ENCODE data around the gene ZBTB46. TPM values are rescaled to one million over a fixed set of nuclear protein-coding genes. Genes with fewer than 3 reads are reported as not detected.

The ZBTB46 gene
- total RNA-seq, 1 donor from 2014 or later, result 1.1 TPM

DNA sequence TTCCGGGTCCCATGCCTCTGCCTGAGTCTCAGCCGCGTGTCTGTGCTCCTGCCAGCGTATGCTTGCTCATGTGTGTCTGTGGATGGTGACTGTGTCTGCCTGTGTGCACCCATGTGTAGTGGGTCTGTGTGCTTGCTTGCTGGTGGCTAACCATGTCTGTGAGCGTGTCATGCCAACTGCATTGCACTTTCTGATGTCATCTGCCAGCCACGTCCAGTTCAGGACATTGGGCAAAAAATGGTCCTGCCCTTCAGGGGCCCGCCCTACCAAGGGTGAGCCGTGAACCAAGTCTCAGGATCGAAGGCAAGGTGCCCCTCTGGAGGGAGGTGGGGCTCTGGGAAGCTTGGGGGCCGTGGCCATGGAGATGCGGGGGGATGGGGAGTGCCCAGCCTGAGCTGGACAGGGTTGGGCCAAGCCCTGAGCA lies 9.4 kb upstream of the ZBTB46 start:
- H3K4me3 Mint-ChIP-seq, result no peak overlapping the region
- no peaks in the 10 kb centered on the region for H3K36me3 Mint-ChIP-seq (ENCODE audit: low read depth)
- intact Hi-C loops (cut with micrococcal nuclease), result no loop called here
- H3K9me3 Mint-ChIP-seq, result no peaks in the 10 kb centered on the region
- no peak for DNase-seq (ENCODE audit: low spot score)
- H3K27ac Mint-ChIP-seq, result peak overlapping the region; percentile 13
- peaks cover 4% of the 10 kb centered on the region for H3K4me1 Mint-ChIP-seq (ENCODE audit: low read depth)
- H3K27me3 Mint-ChIP-seq (ENCODE audit: insufficient read depth), result peaks cover 29% of the 10 kb centered on the region

DNA sequence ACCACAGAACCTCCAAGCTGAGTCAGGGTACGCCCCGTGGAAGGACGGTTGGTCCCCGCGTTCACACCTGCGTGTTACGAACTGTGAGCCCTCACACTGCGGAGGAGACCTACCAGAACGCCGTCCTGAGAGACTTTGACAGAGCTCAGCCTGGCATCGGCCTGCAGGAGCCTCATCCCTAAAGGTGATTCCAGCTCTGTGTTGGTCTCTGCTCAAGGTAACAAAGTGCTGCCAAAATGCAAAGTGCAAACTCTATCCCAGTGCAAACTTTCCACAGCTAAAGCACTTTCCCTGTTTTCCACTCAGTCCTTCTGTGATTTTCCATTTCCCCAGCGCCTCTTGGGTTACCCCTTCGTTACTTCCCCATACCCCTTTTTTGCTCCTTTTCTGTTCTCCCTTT lies 8.6 kb upstream of the ZBTB46 start:
- peaks cover 24% of the 10 kb centered on the region for H3K27me3 Mint-ChIP-seq (ENCODE audit: insufficient read depth)
- intact Hi-C loops (cut with micrococcal nuclease), result no loop called here
- no peak for DNase-seq (ENCODE audit: low spot score)

GRCh38 chr20:63837479-63837878 lies 6.4 kb upstream of the ZBTB46 start:
- intact Hi-C loops (cut with micrococcal nuclease), result no loop called here
- H3K4me1 Mint-ChIP-seq (ENCODE audit: low read depth), result peaks cover 4% of the 10 kb centered on the region
- H3K9me3 Mint-ChIP-seq, result no peaks in the 10 kb centered on the region
- no peaks in the 10 kb centered on the region for H3K36me3 Mint-ChIP-seq (ENCODE audit: low read depth)
- no peak for DNase-seq (ENCODE audit: low spot score)
- H3K27me3 Mint-ChIP-seq (ENCODE audit: insufficient read depth), result peaks cover 29% of the 10 kb centered on the region
- H3K4me3 Mint-ChIP-seq, result no peak overlapping the region
- H3K27ac Mint-ChIP-seq, result no peak overlapping the region

More for the DNA sequence above, 8.6 kb upstream of the ZBTB46 start:
- H3K4me1 Mint-ChIP-seq (ENCODE audit: low read depth), result peaks cover 4% of the 10 kb centered on the region
- H3K9me3 Mint-ChIP-seq, result no peaks in the 10 kb centered on the region
- H3K27ac Mint-ChIP-seq, result no peak overlapping the region
- H3K36me3 Mint-ChIP-seq (ENCODE audit: low read depth), result no peaks in the 10 kb centered on the region
- no peak overlapping the region for H3K4me3 Mint-ChIP-seq

- Mint-ChIP-seq H3K9me3 (no peaks in the 10 kb centered on the region), H3K4me3 (no peak overlapping the region), H3K4me1 (ENCODE audit: low read depth) (no peaks in the 10 kb centered on the region), H3K27me3 (ENCODE audit: insufficient read depth) (peaks cover 24% of the 10 kb centered on the region), H3K36me3 (ENCODE audit: low read depth) (no peaks in the 10 kb centered on the region), H3K27ac (no peak overlapping the region)
- DNase-seq (ENCODE audit: low spot score), result no peak
- intact Hi-C loops (cut with micrococcal nuclease), result no loop called here
Observed at GRCh38 chr20:63836458-63837344, 5.6 kb upstream of the ZBTB46 start.

- DNase-seq (ENCODE audit: low spot score), result no peak
- no peaks in the 10 kb centered on the region for H3K36me3 Mint-ChIP-seq (ENCODE audit: low read depth)
- no peak overlapping the region for H3K4me3 Mint-ChIP-seq
- no peak overlapping the region for H3K27ac Mint-ChIP-seq
- H3K4me1 Mint-ChIP-seq (ENCODE audit: low read depth), result peaks cover under 1% of the 10 kb centered on the region
- H3K27me3 Mint-ChIP-seq (ENCODE audit: insufficient read depth), result peaks cover 19% of the 10 kb centered on the region
- intact Hi-C loops (cut with micrococcal nuclease), result no loop called here
- no peaks in the 10 kb centered on the region for H3K9me3 Mint-ChIP-seq
Observed at GRCh38 chr20:63835021-63835858, 4.2 kb upstream of the ZBTB46 start.

DNA sequence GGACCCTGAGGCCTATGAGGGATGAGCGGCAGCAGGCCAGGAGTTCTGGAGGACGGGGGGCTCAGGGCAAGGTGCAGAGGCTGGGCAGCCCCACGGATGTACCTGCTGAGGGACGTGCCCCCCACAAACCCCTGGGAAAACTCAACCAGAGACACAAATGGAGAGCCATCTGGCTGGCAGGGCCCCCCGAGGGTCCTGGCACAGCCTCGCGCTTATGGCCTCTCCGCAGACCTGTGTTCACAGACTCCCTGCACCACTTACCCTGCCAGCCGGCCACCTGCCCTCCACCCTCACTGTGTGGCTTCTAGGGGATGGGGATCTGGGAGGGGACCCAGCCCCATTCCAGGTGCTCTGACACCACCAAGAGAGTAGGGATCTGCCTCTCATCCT lies 3.4 kb upstream of the ZBTB46 start:
- no peak overlapping the region for H3K27ac Mint-ChIP-seq
- no peaks in the 10 kb centered on the region for H3K9me3 Mint-ChIP-seq
- intact Hi-C loops (cut with micrococcal nuclease), result no loop called here
- H3K4me3 Mint-ChIP-seq, result no peak overlapping the region
- peaks cover 26% of the 10 kb centered on the region for H3K27me3 Mint-ChIP-seq (ENCODE audit: insufficient read depth)
- H3K36me3 Mint-ChIP-seq (ENCODE audit: low read depth), result no peaks in the 10 kb centered on the region
- no peak for DNase-seq (ENCODE audit: low spot score)
- H3K4me1 Mint-ChIP-seq (ENCODE audit: low read depth), result peaks cover 8% of the 10 kb centered on the region

DNA sequence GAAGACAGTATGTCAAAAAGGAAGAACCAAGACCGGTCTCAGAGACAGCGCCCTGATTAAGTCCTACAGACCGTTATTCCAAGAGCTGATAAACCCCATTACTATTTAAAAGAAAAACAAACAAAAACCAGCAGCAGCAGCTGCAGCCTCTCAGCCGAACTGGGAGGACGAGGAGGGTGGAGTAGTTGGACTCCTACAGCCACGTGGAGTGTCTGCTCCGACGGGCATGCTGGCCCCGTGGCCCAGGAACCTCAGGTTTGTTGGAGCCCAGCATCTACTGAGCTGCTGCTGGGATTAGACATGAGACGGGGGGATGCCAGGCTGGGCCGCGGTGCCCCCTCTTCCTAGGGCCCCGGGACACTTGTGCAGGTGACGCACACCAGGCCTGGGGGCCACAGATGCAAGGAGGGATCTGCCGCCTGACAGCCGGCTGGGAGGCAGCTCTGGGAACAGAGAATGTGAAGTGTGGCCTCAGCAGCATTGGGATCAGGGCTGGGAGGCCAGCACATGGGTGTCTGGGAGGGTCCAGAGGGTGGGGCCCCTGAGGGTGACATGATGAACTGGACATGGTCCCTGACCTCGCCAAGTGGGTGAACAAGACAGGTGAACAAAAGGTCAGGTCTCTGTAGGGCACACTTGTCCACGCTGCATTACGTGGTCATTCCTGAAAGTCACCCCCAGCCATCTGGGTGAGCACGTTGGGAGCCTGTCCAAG lies 2.9 kb upstream of the ZBTB46 start:
- no peaks in the 10 kb centered on the region for H3K36me3 Mint-ChIP-seq (ENCODE audit: low read depth)
- intact Hi-C loops (cut with micrococcal nuclease), result no loop called here
- H3K4me1 Mint-ChIP-seq (ENCODE audit: low read depth), result peaks cover 13% of the 10 kb centered on the region
- peaks cover 32% of the 10 kb centered on the region for H3K27me3 Mint-ChIP-seq (ENCODE audit: insufficient read depth)
- DNase-seq (ENCODE audit: low spot score), result no peak
- no peaks in the 10 kb centered on the region for H3K9me3 Mint-ChIP-seq
- no peak overlapping the region for H3K4me3 Mint-ChIP-seq
- H3K27ac Mint-ChIP-seq, result no peak overlapping the region

DNA sequence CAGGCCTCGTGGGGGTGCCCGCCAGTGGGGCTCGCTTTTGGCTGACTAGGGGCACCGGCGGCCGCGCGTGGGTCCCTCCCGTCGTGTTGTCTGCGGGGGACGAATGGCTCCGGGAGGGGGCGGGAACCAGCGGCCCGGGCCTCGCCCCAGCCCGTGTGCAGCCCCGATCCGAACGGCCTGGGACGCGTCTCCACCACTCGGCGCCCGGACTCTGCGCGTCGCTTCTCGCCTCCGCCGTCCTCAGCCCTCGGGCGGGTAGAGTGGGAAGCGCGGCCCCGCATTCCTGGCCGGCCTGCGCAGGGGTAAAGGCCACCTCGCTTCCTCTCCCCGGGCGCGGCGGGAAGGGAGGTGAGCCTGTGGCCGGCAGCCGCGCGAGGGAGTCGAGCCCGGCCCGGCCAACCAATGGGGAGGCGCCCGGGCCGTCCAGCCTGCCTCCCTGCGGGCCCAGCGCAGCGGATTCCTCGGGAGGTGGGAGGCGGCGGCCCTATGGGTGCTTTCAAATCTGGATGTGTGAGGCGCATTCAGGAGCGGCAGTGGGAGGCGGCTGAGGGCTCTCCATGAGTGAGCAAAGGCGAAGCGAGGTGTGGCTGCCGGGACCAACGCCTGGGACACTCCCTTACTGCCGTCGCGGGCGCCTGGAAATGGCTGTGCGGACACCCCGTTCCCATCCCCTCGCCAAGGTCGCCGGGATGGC lies 1.1 kb upstream of the ZBTB46 start:
- H3K9me3 Mint-ChIP-seq, result no peaks in the 10 kb centered on the region
- H3K27me3 Mint-ChIP-seq (ENCODE audit: insufficient read depth), result peaks cover 40% of the 10 kb centered on the region
- no peak overlapping the region for H3K27ac Mint-ChIP-seq
- DNase-seq (ENCODE audit: low spot score), result no peak
- H3K4me3 Mint-ChIP-seq, result peak overlapping the region; percentile 37
- H3K4me1 Mint-ChIP-seq (ENCODE audit: low read depth), result peaks cover 13% of the 10 kb centered on the region
- intact Hi-C loops (cut with micrococcal nuclease), result no loop called here
- H3K36me3 Mint-ChIP-seq (ENCODE audit: low read depth), result no peaks in the 10 kb centered on the region

GRCh38 chr20:63831646-63831992 lies 555 bp upstream of the ZBTB46 start:
- peaks cover 13% of the 10 kb centered on the region for H3K4me1 Mint-ChIP-seq (ENCODE audit: low read depth)
- intact Hi-C loops (cut with micrococcal nuclease), result no loop called here
- no peak for DNase-seq (ENCODE audit: low spot score)
- no peaks in the 10 kb centered on the region for H3K36me3 Mint-ChIP-seq (ENCODE audit: low read depth)
- H3K9me3 Mint-ChIP-seq, result no peaks in the 10 kb centered on the region
- H3K4me3 Mint-ChIP-seq, result no peak overlapping the region
- peaks cover 40% of the 10 kb centered on the region for H3K27me3 Mint-ChIP-seq (ENCODE audit: insufficient read depth)
- no peak overlapping the region for H3K27ac Mint-ChIP-seq

DNA sequence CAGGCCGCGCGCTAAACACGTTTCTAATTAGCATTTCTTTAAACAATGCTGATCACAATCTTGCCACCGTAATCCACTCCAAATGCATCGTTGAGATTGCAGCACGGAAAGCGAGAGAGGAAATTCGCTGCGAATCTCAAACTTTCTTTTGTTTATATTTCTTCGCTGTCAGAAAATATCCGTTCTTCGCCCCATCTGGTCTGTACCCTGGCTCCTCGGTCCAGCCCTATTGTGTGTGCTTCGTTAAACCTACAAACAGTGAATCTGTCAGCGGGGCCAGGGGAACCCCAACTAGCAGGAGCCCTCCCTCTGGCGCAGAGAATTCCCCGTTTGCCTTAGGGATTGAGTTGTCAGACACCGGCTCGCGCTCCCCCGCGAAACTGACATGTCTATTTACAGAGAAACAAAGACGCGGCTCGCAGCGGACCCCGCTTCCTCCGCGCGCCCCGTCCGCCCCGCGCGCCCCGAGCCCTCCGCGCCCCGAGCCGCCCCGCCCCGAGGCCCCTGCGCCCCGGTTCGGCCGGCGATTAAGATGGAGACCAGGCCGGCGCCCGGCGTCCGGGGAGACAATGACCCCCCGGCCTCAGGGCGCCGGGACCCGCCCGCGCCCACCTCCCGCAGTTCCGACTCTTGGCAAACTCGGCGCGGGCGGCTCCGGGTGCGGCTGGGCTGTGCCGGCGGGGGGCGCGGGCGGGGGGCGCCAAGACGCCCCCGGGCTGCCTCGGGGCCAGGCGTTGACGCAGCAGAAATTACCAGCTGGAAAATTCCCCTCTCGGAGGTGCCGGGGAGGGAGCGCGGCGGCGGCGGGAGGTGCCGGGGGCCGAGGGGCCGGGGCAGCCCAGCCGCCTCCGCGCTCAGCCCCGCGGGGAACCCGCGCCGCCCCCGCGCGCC lies 874 bp downstream of the ZBTB46 start:
- Mint-ChIP-seq H3K9me3 (no peaks in the 10 kb centered on the region), H3K27me3 (ENCODE audit: insufficient read depth) (peaks cover 45% of the 10 kb centered on the region), H3K4me3 (peak overlapping the region; percentile 90), H3K27ac (peak overlapping the region; percentile 76), H3K4me1 (ENCODE audit: low read depth) (peaks cover 13% of the 10 kb centered on the region), H3K36me3 (ENCODE audit: low read depth) (no peaks in the 10 kb centered on the region)
- intact Hi-C loops (cut with micrococcal nuclease), result loop anchor here (2.0 kb wide), 1 partner anchor 35 kb away; the partner anchor contains the start of gene TPD52L2
- DNase-seq (ENCODE audit: low spot score), result no peak

DNA sequence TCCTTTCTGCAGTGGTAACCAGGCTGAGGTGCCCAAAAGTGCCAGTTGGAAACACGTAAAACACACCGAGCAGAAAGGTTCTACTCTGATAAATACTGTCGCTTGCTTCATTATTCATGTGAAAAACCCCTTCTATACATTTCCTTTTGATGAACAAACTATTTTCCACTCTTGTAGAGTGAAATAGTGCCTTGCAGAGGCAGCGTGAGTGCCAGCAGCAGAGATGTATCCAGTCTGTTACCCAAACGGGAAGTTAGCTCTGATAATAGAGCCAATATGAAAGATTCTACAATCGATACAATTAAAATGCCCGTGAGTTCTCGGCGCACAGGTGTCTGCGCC lies 1.5 kb downstream of the ZBTB46 start:
- Mint-ChIP-seq H3K36me3 (ENCODE audit: low read depth) (no peaks in the 10 kb centered on the region), H3K27me3 (ENCODE audit: insufficient read depth) (peaks cover 45% of the 10 kb centered on the region), H3K4me1 (ENCODE audit: low read depth) (peaks cover 13% of the 10 kb centered on the region), H3K9me3 (no peaks in the 10 kb centered on the region), H3K27ac (peak overlapping the region; percentile 76), H3K4me3 (peak overlapping the region; percentile 90)
- intact Hi-C loops (cut with micrococcal nuclease), result loop anchor here (2.0 kb wide), 1 partner anchor 35 kb away; the partner anchor contains the start of gene TPD52L2
- DNase-seq (ENCODE audit: low spot score), result no peak

Measured in activated T-helper 1 cell treated with anti-CD3 and anti-CD28 coated beads, Interleukin-12 subunit alpha, Interleukin-12 subunit beta, Interleukin-2, Interleukin-4 antibody, amounts not matched to agents 30 ng/mL and 10 ng/mL and 1 ng/mL, durations not matched to agents 14 hours and 24 hours and 36 hours (primary cell).